HepG2 (cell line): ENCODE data around the gene OSBPL2. TPM values are rescaled to one million over a fixed set of nuclear protein-coding genes. Genes with fewer than 3 reads are reported as not detected.

ENCODE experiments used
- AKAP8 ChIP-seq: sonication (generic); formaldehyde crosslinking; IDR thresholded peaks from 2 replicates; pipeline ENCODE4 v1.5.1; 2020; ENCODE audit warnings: mild to moderate bottlenecking, missing genetic modification reagents
- GTF3A ChIP-seq: sonication (generic); formaldehyde crosslinking; conservative IDR thresholded peaks from 2 replicates; pipeline ENCODE4 v1.4.0; 2020; ENCODE audit warnings: mild to moderate bottlenecking, missing genetic modification reagents
- GZF1 ChIP-seq: sonication (generic); formaldehyde crosslinking; IDR thresholded peaks from 2 replicates; pipeline ENCODE4 v1.5.1; 2020; ENCODE audit warnings: mild to moderate bottlenecking, missing genetic modification reagents
- HNRNPL ChIP-seq: fragments of 200-400 bp; formaldehyde crosslinking; IDR thresholded peaks from 2 replicates; pipeline ENCODE4 v1.6.1; 2017; ENCODE audit warnings: mild to moderate bottlenecking, low read depth, low read length
- IKZF4 ChIP-seq: sonication (generic); formaldehyde crosslinking; IDR thresholded peaks from 2 replicates; pipeline ENCODE4 v1.5.1; 2020; ENCODE audit warnings: borderline replicate concordance, mild to moderate bottlenecking, low read depth, missing genetic modification reagents; ENCODE audit errors: not compliant biosample characterization
- KAT7 ChIP-seq: IDR thresholded peaks from 2 replicates; pipeline ENCODE4 v1.6.1; 2018; ENCODE audit warnings: borderline replicate concordance, missing compliant biosample characterization
- MTF1 ChIP-seq: sonication (generic); formaldehyde crosslinking; IDR thresholded peaks from 2 replicates; pipeline ENCODE4 v1.5.0; 2020; ENCODE audit warnings: missing genetic modification reagents
- SRSF1 ChIP-seq: fragments of 200-400 bp; formaldehyde crosslinking; optimal IDR thresholded peaks from 2 replicates; pipeline ENCODE3; 2017; ENCODE audit warnings: mild to moderate bottlenecking, low read depth, low read length, moderate library complexity
- THYN1 ChIP-seq: sonication (generic); formaldehyde crosslinking; IDR thresholded peaks from 2 replicates; pipeline ENCODE4 v1.8.1; 2023; ENCODE audit warnings: low read depth, mild to moderate bottlenecking, moderate library complexity, missing genetic modification reagents, borderline replicate concordance
- TP53 ChIP-seq: sonication (generic); formaldehyde crosslinking; conservative IDR thresholded peaks from 2 replicates; pipeline ENCODE4 v1.4.0; 2020; ENCODE audit warnings: missing genetic modification reagents
- TRIM24 ChIP-seq: sonication (generic); formaldehyde crosslinking; IDR thresholded peaks from 2 replicates; pipeline ENCODE4 v1.8.0; 2022; ENCODE audit warnings: mild to moderate bottlenecking, missing genetic modification reagents
- ZNF17 ChIP-seq: sonication (generic); formaldehyde crosslinking; IDR thresholded peaks from 2 replicates; pipeline ENCODE4 v1.5.0; 2020; ENCODE audit warnings: mild to moderate bottlenecking, missing genetic modification reagents
- ZNF556 ChIP-seq: sonication (generic); formaldehyde crosslinking; IDR thresholded peaks from 2 replicates; pipeline ENCODE4 v1.4.0; 2020; ENCODE audit warnings: mild to moderate bottlenecking, missing genetic modification reagents, borderline replicate concordance
- ZNF558 ChIP-seq: sonication (generic); formaldehyde crosslinking; IDR thresholded peaks from 2 replicates; pipeline ENCODE4 v1.9.0; 2022; ENCODE audit warnings: mild to moderate bottlenecking, missing genetic modification reagents, borderline replicate concordance
- polyA plus RNA-seq, 8 experiments: library from polyadenylated mRNA; depleted of rRNA in 3 of 8; stranded (reverse) in 7 of 8; unstranded in 1 of 8; fragments of >200 nt; fragmentation: Illumina TruSeq in 4 of 8; extraction: Trizol in 4 of 8; gene quantifications; 2 replicates each; pipeline versions ENCODE4 v1.2.1 to v1.2.3, GENCODE V29; 2011 to 2016; ENCODE audit warnings: low read depth in 4 of 8, missing spikeins in 1 of 8, mixed read lengths in 1 of 8; ENCODE audit not compliant: insufficient read depth in 1 of 8
- total RNA-seq, 5 experiments: library from RNA; depleted of rRNA; stranded (reverse); fragments of >200 nt; fragmentation: Illumina TruSeq; extraction: Trizol; gene quantifications; 2 replicates each; pipeline ENCODE4 v1.2.3, GENCODE V29; 2016; ENCODE audit warnings: low read depth in 1 of 5
- TF ChIP-seq, protein P1 (sequence below): sonication (generic); formaldehyde crosslinking; IDR thresholded peaks from 2 replicates; pipeline ENCODE4 v1.5.0; 2020; ENCODE audit warnings: mild to moderate bottlenecking, missing genetic modification reagents
- TF ChIP-seq, protein P2 (sequence below): IDR thresholded peaks from 2 replicates; pipeline ENCODE4 v1.6.1; 2016; ENCODE audit warnings: control low read depth
- TF ChIP-seq, protein P3 (sequence below): sonication (generic); formaldehyde crosslinking; IDR thresholded peaks from 2 replicates; pipeline ENCODE4 v1.4.0; 2020; ENCODE audit warnings: missing genetic modification reagents
- TF ChIP-seq, protein P4 (sequence below): IDR thresholded peaks from 2 replicates; pipeline ENCODE4 v1.6.1; 2016

OSBPL2 gene
- total and polyA plus RNA-seq, 2 of the 13 experiments (the other 11 are each of a cell fraction or from before 2014, with no cell fraction given) = 18.5 to 37.4 TPM

DNA sequence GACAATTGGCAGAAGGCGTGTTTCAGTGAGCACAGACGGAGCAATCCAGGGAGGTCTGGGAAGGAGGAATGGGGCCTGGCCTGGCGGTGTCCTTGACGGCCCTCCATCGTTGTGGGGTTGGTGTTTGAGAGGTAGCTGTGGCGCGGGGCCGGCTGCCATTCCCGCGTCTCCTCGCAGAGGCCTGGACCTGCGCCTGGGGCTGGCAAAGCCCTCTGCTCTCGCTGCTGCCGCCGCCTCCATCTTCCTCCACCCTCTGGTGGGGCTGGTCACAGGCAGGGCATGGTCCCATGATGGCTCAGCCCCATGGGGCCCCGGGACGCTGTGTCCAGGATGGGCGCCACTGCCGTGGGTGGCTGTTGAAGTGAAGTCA is 7.6 kb downstream of the OSBPL2 start (continued):
- TF ChIP-seq TRIM24 (CRISPR knock-in tag) (0 out of 2 replicates have a peak, but pooled peaks have one; percentile 26), THYN1 (no peak), HNRNPL (no peak), ZNF556 (CRISPR knock-in tag) (no peak), IKZF4 (no peak), AKAP8 (peak; percentile 16; the same call in 1 of the 2 replicates), ZNF558 (CRISPR knock-in tag) (no peak), MTF1 (CRISPR knock-in tag) (no peak), TP53 (no peak), ZNF17 (CRISPR knock-in tag) (no peak), GZF1 (CRISPR knock-in tag) (no peak), KAT7 (CRISPR knock-in tag) (no peak), GTF3A (CRISPR knock-in tag) (no peak), SRSF1 (no peak)
- TF ChIP-seq, protein P1, sequence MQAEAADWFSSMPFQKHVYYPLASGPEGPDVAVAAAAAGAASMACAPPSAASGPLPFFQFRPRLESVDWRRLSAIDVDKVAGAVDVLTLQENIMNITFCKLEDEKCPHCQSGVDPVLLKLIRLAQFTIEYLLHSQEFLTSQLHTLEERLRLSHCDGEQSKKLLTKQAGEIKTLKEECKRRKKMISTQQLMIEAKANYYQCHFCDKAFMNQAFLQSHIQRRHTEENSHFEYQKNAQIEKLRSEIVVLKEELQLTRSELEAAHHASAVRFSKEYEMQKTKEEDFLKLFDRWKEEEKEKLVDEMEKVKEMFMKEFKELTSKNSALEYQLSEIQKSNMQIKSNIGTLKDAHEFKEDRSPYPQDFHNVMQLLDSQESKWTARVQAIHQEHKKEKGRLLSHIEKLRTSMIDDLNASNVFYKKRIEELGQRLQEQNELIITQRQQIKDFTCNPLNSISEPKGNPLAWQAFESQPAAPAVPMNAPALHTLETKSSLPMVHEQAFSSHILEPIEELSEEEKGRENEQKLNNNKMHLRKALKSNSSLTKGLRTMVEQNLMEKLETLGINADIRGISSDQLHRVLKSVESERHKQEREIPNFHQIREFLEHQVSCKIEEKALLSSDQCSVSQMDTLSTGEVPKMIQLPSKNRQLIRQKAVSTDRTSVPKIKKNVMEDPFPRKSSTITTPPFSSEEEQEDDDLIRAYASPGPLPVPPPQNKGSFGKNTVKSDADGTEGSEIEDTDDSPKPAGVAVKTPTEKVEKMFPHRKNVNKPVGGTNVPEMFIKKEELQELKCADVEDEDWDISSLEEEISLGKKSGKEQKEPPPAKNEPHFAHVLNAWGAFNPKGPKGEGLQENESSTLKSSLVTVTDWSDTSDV (CRISPR knock-in tag) = no peak
- TF ChIP-seq, protein P2, sequence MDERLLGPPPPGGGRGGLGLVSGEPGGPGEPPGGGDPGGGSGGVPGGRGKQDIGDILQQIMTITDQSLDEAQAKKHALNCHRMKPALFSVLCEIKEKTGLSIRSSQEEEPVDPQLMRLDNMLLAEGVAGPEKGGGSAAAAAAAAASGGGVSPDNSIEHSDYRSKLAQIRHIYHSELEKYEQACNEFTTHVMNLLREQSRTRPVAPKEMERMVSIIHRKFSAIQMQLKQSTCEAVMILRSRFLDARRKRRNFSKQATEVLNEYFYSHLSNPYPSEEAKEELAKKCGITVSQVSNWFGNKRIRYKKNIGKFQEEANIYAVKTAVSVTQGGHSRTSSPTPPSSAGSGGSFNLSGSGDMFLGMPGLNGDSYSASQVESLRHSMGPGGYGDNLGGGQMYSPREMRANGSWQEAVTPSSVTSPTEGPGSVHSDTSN (CRISPR knock-in tag) = no peak
- TF ChIP-seq, protein P3, sequence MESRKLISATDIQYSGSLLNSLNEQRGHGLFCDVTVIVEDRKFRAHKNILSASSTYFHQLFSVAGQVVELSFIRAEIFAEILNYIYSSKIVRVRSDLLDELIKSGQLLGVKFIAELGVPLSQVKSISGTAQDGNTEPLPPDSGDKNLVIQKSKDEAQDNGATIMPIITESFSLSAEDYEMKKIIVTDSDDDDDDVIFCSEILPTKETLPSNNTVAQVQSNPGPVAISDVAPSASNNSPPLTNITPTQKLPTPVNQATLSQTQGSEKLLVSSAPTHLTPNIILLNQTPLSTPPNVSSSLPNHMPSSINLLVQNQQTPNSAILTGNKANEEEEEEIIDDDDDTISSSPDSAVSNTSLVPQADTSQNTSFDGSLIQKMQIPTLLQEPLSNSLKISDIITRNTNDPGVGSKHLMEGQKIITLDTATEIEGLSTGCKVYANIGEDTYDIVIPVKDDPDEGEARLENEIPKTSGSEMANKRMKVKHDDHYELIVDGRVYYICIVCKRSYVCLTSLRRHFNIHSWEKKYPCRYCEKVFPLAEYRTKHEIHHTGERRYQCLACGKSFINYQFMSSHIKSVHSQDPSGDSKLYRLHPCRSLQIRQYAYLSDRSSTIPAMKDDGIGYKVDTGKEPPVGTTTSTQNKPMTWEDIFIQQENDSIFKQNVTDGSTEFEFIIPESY (CRISPR knock-in tag) = 0 out of 2 replicates have a peak, but pooled peaks have one; percentile 27
- TF ChIP-seq, protein P4, sequence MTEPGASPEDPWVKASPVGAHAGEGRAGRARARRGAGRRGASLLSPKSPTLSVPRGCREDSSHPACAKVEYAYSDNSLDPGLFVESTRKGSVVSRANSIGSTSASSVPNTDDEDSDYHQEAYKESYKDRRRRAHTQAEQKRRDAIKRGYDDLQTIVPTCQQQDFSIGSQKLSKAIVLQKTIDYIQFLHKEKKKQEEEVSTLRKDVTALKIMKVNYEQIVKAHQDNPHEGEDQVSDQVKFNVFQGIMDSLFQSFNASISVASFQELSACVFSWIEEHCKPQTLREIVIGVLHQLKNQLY (CRISPR knock-in tag) = no peak
